ENCODE measurements around the gene CDH10.

DNA sequence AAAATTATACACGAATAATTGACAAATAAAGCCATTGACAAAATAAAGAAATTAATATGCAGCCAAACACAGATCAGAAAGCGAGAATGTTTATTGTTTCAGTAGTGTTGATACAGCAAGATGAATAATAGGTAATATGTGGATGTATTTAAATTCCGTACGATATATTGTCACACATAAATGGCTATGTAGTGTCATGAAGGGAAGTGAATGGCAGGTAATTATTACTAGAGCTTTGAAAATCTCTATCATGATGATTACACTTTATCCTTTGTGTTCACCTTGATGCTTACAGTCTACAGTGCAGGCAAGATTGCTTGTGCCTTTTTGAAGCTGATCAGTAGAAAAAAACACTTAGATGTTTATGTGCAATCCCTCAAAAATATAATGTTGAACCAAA is 23.3 kb upstream of the CDH10 start:
- TF ChIP-seq, protein P1, sequence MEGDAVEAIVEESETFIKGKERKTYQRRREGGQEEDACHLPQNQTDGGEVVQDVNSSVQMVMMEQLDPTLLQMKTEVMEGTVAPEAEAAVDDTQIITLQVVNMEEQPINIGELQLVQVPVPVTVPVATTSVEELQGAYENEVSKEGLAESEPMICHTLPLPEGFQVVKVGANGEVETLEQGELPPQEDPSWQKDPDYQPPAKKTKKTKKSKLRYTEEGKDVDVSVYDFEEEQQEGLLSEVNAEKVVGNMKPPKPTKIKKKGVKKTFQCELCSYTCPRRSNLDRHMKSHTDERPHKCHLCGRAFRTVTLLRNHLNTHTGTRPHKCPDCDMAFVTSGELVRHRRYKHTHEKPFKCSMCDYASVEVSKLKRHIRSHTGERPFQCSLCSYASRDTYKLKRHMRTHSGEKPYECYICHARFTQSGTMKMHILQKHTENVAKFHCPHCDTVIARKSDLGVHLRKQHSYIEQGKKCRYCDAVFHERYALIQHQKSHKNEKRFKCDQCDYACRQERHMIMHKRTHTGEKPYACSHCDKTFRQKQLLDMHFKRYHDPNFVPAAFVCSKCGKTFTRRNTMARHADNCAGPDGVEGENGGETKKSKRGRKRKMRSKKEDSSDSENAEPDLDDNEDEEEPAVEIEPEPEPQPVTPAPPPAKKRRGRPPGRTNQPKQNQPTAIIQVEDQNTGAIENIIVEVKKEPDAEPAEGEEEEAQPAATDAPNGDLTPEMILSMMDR (IDR thresholded peaks at IDR 0.05) = no peak
- no peak for TF ChIP-seq EP300 (IDR thresholded peaks at IDR 0.05; ENCODE audit: low read depth)
